Esophagus (tissue), 2 donors: ENCODE measurements around the gene ESRRB. TPM values are rescaled to one million over a fixed set of nuclear protein-coding genes. Genes with fewer than 3 reads are reported as not detected.

Experiments
- H3K27ac ChIP-seq, 2 donors: one replicate each; pipeline ENCODE4 v1.5.1; 2013; ENCODE audit warnings: low read depth in 2 of 2, mild to moderate bottlenecking in 2 of 2, inconsistent platforms in 1 of 2, low read length in 1 of 2, moderate library complexity in 1 of 2
- H3K27me3 ChIP-seq, 2 donors: one replicate each; pipeline ENCODE4 v1.6.1; 2013; ENCODE audit warnings: low read length in 2 of 2, control low read depth in 1 of 2, mild to moderate bottlenecking in 1 of 2; ENCODE audit not compliant: insufficient read depth in 2 of 2, control insufficient read depth in 1 of 2
- H3K36me3 ChIP-seq, 2 donors: one replicate each; pipeline ENCODE4 v1.6.1; 2013; ENCODE audit warnings: low read length in 1 of 2; ENCODE audit not compliant: control insufficient read depth in 2 of 2, insufficient read depth in 2 of 2
- H3K4me1 ChIP-seq, 2 donors: one replicate each; pipeline ENCODE4 v1.6.1; 2013; ENCODE audit warnings: low read length in 1 of 2; ENCODE audit not compliant: control insufficient read depth in 2 of 2, insufficient read depth in 2 of 2
- H3K4me3 ChIP-seq, 2 donors: one replicate each; pipeline ENCODE4 v1.5.1; 2013; ENCODE audit warnings: low read length in 2 of 2, mild to moderate bottlenecking in 2 of 2, low read depth in 1 of 2, moderate library complexity in 1 of 2
- H3K9me3 ChIP-seq, 2 donors: one replicate each; pipeline ENCODE4 v1.6.1; 2013; ENCODE audit warnings: mild to moderate bottlenecking in 2 of 2, low read depth in 1 of 2, low read length in 1 of 2, moderate library complexity in 1 of 2; ENCODE audit not compliant: control insufficient read depth in 2 of 2, insufficient read depth in 1 of 2
- WGBS, 2 donors: extraction: QIAGEN DNeasy Blood & Tissue Kit; methylation state at CpG; one replicate each; pipeline ENCODE4 v1.1.7; 2013; 5-methylcytosine and 5-hydroxymethylcytosine counted together
- polyA plus RNA-seq, 2 donors: library from polyadenylated mRNA; stranded (reverse); fragments of 200-250 nt; gene quantifications; one replicate each; pipeline ENCODE4 v1.2.3, GENCODE V29; 2013
- donor health status: healthy with polysubstance abuse.
- donor health status: Bipolar disorder and iron deficiency.

Gene ESRRB
- polyA plus RNA-seq, 2 donors: 0.06 TPM; not detected in 1

DNA sequence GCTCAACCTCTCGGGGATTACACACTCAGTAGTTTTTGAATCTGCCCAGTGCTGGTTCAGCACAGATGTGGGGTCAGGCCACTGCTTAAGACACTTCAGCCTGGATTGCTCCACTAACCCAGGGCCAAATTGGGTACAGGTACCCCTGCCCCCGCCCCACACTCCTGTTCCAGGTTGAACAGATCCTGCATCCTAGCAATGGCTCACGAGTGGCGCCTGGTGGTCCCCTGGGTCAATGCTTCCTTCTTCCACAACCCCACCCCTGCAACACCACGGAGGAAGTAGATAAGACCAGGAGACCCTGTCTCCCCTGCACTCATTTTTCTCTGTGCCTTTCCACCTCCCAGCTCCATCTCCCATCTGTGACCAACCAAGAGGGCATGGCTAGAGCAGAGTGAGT is 108.4 kb downstream of the ESRRB start:
- H3K27ac ChIP-seq: no peak overlapping the region
- WGBS, 2 donors: 74 to 77% methylated on average over 5 of the region's 5 CpGs

DNA sequence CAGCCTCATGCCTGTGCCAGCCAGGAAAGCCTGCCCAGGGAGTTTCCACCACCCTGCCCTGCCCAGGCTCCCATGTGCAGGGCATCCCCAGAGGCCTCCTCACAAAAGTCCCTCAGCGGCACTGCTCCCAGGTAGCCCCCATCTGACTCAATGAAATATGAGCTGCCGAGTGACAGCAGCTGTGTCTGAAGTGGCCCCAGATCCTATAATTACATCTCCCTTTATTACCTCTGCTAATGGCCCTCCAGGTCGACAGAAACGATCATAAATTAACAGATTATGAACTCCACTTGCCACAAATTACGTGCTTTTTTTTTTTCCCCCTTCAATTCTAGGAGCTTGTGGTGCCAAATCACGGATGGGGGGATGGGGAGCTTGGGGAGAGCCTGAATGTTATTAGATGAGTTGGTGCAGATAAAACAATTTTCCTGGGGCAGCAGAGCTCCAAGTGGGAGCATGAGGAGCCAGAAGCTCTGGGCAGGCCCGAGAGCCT is 110.4 kb downstream of the ESRRB start:
- WGBS, 2 donors: 51% methylated on average over 7 of the region's 7 CpGs
- no peaks in the 10 kb centered on the region for H3K9me3 ChIP-seq

More for the DNA sequence above, 108.4 kb downstream of the ESRRB start:
- H3K27me3 ChIP-seq: no peaks in the 10 kb centered on the region
- no peaks in the 10 kb centered on the region for H3K9me3 ChIP-seq
- no peaks in the 10 kb centered on the region for H3K36me3 ChIP-seq
- no peak overlapping the region for H3K4me3 ChIP-seq
- H3K4me1 ChIP-seq: no peaks in the 10 kb centered on the region

DNA sequence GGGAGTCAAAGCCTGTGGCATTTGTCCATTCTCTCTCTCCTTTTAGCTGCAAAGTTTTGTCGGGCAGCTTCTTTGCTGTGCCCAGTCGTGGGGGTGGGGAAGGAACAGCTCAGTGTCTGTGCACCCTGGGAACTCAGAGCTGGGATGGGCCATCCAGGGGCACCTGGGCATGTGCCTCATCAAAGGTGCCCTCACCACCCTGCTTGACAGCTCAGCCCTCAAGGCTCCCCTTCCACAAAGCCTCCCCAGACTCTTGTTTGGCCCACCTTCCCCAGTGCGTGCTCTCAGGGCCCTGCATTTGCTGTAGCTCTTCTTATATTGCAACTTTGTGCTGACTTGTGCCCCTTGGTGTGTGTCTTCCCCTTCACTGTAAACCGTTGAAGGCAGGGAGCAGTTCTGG is 112.6 kb downstream of the ESRRB start:
- H3K9me3 ChIP-seq: peaks cover 0 to under 1% of the 10 kb centered on the region in 2 donors
- no peak overlapping the region for H3K27ac ChIP-seq
- H3K27me3 ChIP-seq: no peaks in the 10 kb centered on the region
- no peak overlapping the region for H3K4me3 ChIP-seq
- 81 to 85% methylated on average over 4 of the region's 4 CpGs for WGBS, 2 donors
- H3K36me3 ChIP-seq: no peaks in the 10 kb centered on the region
- H3K4me1 ChIP-seq: no peaks in the 10 kb centered on the region

More for the DNA sequence above, 110.4 kb downstream of the ESRRB start:
- H3K27ac ChIP-seq: no peak overlapping the region
- no peaks in the 10 kb centered on the region for H3K36me3 ChIP-seq
- H3K4me1 ChIP-seq: no peaks in the 10 kb centered on the region
- no peak overlapping the region for H3K4me3 ChIP-seq
- H3K27me3 ChIP-seq: no peaks in the 10 kb centered on the region

DNA sequence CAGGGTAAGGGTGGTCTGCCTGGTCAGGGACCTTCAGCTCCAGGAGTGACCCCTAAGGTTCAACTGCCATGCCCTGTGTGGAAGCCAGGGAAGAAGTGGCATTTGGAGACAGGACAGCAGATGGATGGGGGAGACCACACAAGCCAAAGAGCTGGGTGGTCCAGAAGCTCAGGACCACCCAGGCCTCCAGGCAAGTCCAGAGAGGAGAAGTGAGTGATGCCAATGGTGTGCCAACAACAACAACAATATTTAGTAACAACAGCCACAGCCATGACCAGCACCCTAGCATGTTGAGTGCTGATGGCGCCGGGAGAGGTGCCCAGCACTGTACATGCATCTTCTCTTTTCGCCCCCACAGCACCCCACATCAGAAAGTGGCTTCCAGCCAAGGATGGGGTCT is 113.7 kb downstream of the ESRRB start:
- Histone ChIP-seq H3K9me3 (peaks cover 0 to 3% of the 10 kb centered on the region in 2 donors), H3K4me1 (no peaks in the 10 kb centered on the region), H3K27me3 (no peaks in the 10 kb centered on the region), H3K36me3 (no peaks in the 10 kb centered on the region), H3K27ac (no peak overlapping the region), H3K4me3 (no peak overlapping the region)
- 81 to 89% methylated on average over 3 of the region's 3 CpGs for WGBS, 2 donors

DNA sequence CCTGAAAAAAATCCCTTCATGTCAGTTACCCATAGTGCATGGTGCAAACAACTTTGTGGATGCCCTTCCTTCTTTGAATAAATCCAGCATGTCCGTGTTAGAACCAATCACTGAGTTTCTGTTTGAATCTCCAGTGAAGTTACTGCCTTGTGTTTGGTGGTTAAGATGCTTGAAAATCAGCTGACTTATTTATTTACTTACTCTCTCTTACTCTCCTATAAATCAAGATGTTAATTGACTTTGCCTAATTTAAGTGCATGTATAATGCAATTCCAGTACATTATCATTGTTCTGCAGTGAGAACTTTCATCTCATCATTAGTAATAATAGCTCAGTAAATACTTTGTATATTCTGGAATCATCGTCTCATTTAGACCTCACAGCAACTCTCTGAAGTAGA is 114.2 kb downstream of the ESRRB start:
- Histone ChIP-seq H3K36me3 (no peaks in the 10 kb centered on the region), H3K4me3 (no peak overlapping the region), H3K9me3 (peaks cover 0 to 3% of the 10 kb centered on the region in 2 donors), H3K27me3 (no peaks in the 10 kb centered on the region), H3K4me1 (no peaks in the 10 kb centered on the region), H3K27ac (no peak overlapping the region)
- 78 to 88% methylated on average over 2 of the region's 2 CpGs for WGBS, 2 donors

DNA sequence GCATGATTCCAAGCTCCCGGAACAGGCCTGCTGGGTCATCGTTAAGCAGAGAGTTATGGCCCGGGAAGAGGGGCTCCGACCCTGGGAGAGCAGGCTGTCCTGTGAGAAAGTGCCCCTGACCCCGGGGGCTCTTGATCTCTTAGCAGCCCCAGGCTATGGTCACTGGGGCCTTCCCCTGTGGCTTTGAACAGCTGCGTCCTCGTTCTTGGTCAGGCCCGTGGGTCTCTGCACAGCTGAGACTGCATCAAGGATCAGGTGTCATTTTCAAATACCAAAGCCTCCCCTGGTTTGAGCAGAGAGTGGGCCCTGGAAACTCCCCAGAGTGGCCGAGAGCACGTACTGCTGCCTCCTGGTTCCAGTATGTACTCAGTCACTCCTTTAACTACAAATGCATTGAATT is 114.8 kb downstream of the ESRRB start:
- H3K4me1 ChIP-seq: no peaks in the 10 kb centered on the region
- no peaks in the 10 kb centered on the region for H3K27me3 ChIP-seq
- H3K36me3 ChIP-seq: no peaks in the 10 kb centered on the region
- H3K9me3 ChIP-seq: peaks cover 0 to 3% of the 10 kb centered on the region in 2 donors
- WGBS, 2 donors: 51 to 59% methylated on average over 10 of the region's 10 CpGs
- H3K4me3 ChIP-seq: no peak overlapping the region
- H3K27ac ChIP-seq: no peak overlapping the region

DNA sequence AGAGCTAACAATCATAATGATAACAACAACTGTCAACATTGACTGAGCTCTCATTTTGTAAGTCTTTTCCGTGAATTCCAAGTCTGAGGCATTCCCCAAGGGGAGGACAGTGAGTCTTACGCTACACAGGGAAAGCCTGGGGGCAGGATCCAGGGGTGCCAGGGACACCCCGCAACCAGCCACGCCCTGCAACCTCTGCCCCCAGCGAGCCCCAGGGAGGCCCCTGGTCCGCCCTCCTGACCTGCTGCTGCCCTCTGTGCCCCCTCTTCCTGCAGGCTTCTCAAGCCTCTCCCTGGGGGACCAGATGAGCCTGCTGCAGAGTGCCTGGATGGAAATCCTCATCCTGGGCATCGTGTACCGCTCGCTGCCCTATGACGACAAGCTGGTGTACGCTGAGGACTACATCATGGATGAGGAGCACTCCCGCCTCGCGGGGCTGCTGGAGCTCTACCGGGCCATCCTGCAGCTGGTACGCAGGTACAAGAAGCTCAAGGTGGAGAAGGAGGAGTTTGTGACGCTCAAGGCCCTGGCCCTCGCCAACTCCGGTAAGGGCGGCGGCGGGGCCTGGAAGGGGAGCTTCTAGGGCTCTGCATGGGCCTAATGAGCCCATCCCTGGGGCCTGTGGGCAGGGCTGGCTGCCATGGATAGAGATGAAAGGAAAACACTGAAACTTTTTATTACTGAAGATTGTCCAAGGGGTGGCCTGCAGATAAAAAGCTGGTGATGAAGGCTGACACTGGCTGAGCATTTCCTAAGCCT is 115.4 kb downstream of the ESRRB start:
- 75 to 90% methylated on average over 21 to 22 of the region's 22 CpGs for WGBS, 2 donors
- Histone ChIP-seq H3K4me1 (no peaks in the 10 kb centered on the region), H3K27ac (no peak overlapping the region), H3K9me3 (peaks cover 0 to 3% of the 10 kb centered on the region in 2 donors), H3K4me3 (no peak overlapping the region), H3K36me3 (no peaks in the 10 kb centered on the region), H3K27me3 (no peaks in the 10 kb centered on the region)

DNA sequence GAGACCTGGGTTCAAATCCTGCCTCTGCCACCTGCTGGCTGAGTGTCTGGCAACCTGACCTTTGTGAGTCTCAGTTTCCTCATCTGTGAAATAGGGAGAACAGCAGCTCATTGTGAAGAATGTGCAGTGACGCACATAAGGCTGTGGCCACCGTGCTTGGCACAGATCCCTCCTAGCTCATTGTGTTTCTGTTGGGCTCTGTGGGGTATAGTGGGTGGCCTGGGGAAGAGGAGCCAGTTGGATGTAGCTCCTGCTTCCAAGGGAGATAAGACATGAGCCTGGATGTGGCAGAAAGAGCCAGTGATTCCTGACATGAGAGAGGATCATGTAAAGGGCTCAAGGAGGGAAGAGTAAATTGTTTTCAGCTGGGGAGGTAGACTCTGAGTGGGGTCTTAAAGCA is 120.0 kb downstream of the ESRRB start:
- H3K4me3 ChIP-seq: no peak overlapping the region
- no peaks in the 10 kb centered on the region for H3K4me1 ChIP-seq
- H3K27me3 ChIP-seq: no peaks in the 10 kb centered on the region
- H3K9me3 ChIP-seq: peaks cover 0 to 3% of the 10 kb centered on the region in 2 donors
- H3K27ac ChIP-seq: no peak overlapping the region
- no peaks in the 10 kb centered on the region for H3K36me3 ChIP-seq
- 86 to 90% methylated on average over 2 of the region's 2 CpGs for WGBS, 2 donors

DNA sequence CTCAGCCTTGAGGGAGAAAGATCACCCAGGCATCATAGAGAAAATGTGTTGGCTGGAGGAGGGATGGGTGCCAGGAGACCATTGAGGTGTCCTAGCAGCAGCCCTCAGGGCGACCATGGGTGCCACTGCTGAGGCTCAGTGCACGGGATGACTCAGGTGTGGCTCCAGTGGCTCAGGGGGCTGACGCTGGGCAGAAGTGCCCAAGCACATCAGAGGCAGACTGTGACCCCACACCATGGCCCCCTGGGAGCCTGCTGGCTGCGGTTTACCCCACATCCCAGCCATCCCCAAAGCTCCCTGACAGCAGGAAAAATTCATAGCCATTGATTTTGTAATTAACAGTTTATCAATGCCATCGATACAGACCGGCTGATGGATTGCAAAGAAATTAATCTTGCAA is 120.7 kb downstream of the ESRRB start:
- Histone ChIP-seq H3K9me3 (peaks cover 0 to 3% of the 10 kb centered on the region in 2 donors), H3K27ac (no peak overlapping the region), H3K4me3 (no peak overlapping the region), H3K27me3 (no peaks in the 10 kb centered on the region), H3K4me1 (no peaks in the 10 kb centered on the region), H3K36me3 (no peaks in the 10 kb centered on the region)
- WGBS, 2 donors: 55 to 69% methylated on average over 6 of the region's 6 CpGs
